ENCODE results near the gene SEZ6L2. TPM values are rescaled to one million over a fixed set of nuclear protein-coding genes. Genes with fewer than 3 reads are reported as not detected.

SEZ6L2 gene
- total RNA-seq (2022; extraction: Qiagen RNA extraction) = 16.9 to 23.4 TPM (median 21.0 TPM) in 5 replicates

DNA sequence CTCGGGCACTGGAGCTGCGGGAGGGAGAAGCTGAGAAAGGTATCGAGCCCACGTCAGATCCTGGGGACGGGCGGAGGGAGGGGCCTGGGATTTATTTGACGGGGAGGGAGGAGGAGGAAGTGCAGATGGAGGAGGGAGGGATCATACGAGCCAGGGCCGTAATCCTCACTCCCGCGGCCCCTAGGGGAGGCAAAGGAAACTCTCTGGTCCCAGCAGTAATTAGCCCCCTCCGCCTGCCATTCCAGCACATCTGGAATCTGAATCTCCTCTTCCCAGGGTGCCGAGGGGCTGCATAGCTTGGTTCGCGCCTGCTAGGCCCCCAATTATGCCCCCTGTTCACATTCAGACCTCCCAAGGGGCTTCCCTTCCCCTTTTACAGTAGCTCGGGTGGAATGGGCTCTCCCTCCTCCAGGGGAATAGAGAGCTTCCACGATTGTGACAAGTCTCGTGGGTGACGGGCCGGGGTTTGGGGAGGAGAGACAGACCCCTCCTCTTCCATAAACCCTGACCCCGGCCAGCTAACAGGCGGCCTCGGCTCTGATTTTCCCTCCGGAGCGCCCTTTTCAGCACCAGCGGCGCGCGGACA, at the start of gene SEZ6L2:
Gene SEZ6L2 (minus strand): TSS at position 35 of the 586 bp plus-strand sequence. CDS start 531 bp downstream, outside the sequence.

DNA sequence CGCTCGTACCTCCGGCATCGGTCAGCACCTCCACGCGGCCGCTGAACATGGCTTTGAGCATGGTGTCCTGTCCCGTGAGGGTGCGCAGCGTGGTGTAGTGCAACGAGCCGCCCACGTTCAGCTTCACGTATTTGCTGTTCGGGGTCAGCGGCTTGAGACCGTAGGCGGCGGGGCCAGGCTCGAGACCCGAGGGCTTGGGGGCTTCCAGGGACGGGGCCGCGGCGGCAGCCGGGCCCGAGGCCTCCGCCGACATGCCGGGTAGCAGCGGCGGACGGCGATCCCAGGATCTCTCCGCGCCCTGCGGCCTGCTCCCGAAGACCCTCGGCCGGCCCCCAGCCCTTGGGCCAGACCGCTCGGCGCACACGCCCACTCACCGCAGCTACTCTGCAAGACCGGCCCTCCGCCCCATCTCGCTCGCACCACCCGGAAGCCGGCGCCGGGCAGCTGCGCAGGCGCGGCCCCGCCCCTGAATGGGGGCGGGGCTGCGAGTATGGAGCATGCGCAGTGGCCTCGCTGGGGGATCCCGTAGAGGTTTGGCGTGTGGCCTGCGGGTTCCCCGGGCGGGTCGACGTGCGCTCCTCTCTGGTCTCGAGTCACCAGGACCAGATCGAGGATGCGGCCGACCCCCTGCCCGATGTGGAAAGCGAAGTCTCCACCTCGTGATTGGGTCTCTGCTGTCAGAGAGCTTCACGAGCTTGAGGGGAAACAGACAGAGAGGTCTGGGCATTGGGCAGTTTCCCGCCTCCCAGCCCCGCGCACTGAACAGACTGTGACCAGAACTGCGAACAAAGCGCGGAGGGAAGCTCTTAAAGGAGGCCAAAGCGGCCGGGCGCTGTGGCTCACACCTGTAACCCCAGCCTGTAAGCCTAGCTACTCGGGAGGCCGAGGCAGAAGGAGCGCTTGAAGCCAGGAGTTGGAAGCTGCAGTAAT, 26.7 kb upstream of the SEZ6L2 start, which contains the start of gene KCTD13:
Gene KCTD13 (minus strand): TSS at position 446 of the 930 bp plus-strand sequence. CDS start 193 bp downstream, at position 253.

DNA sequence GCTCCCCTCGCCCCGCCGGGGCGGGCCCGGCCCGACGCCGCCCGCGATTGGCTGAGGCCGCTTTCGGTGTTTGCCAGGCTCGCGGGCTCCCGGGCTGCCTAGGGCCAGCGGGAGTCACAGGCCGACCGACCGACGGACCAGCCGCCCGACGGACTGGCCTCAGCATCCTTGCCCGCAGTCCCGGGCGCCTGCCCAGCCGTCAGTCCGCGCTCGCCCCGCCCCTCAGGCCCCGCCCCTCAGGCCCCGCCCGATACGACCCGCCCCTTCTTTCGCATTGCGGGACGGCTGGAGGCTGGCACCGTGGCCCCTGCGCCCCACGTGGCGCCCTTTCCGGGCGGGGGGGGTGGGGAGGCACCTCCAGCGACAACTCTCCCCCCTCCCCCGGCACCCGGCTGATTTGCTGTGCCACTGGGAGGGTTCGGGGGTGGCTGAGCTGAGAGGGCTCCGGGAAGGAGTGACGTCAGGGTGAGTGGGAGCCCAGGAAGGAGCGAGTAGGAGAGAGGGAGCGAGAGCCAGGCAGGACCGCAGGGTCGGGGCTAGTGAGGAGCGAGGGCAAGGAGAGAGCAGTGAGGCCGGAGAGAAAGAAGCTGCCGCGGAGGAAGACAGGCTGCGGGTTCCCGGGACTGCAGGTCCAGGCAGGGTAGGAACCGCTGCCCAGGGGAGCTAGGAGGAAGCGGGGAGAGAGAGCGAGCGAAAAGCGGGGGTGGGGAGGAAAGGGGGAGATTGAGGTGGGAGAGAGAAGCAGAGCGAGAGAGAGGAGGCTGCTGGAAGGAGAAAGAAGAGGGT, 945 bp upstream of the SEZ6L2 start, which contains the start of gene ASPHD1:
Gene ASPHD1 (plus strand): TSS at position 387 of the 786 bp plus-strand sequence. CDS start 484 bp downstream, outside the sequence.

DNA sequence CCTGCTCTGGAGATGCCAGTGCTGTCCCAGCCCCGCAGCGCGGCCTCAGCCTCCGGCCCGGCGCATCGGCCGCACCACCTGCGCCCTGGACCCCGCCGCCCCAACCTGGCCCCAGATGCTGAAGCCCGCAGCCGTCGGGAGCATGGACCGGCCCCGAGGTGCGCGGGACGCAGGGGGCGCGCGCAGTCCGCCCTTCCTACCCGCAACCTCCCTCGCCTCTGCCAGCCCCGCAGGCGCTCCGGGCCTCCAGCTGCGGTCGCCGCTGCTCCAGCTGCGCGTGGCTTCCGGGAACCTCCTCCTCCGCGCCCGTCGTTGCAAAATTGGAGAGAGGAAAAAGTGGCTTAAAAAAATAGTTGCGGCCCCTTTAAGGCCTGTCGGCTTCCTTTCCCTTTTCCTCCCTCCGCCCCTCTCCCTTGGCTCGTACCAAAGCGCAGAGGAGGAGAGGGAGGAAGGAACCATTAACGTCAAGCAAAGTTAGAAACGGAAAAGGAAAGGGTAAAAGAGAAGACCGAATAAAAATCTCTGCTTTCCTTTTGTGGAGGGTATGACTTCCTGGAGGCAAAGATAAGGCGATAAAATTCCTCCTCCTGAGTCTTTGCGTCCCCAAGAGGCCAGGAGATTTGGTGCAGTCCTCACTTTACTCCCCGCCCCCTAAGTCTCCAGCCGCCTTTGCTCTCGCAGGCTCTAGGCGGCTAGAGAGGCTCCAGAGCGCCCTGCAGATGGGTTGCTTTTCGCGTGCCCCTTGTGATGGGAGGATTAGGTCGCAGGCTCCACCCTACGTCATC, 36.3 kb downstream of the SEZ6L2 start, which contains the start of gene CDIPT:
Gene CDIPT (minus strand): TSS at position 343 of the 785 bp plus-strand sequence. CDS start 369 bp downstream, outside the sequence.

Other genes starting within 250 kb of the SEZ6L2 start
- gene SPN, start 236.3 kb downstream of the SEZ6L2 start, total RNA-seq (2022; extraction: Qiagen RNA extraction) = not detected in 5 replicates
- 0.59 to 1.2 TPM (median 0.70 TPM) in 5 replicates for gene QPRT, start 220.4 kb downstream of the SEZ6L2 start, total RNA-seq (2022; extraction: Qiagen RNA extraction)
- not detected in 5 replicates for gene C16orf54, start 153.6 kb downstream of the SEZ6L2 start, total RNA-seq (2022; extraction: Qiagen RNA extraction)
- not detected in 5 replicates for gene ZG16, start 121.3 kb downstream of the SEZ6L2 start, total RNA-seq (2022; extraction: Qiagen RNA extraction)
- gene KIF22, start 108.8 kb downstream of the SEZ6L2 start, total RNA-seq (2022; extraction: Qiagen RNA extraction) = 79.8 to 94.5 TPM (median 88.2 TPM) in 5 replicates
- 147 to 170 TPM (median 158 TPM) in 5 replicates for gene MAZ, start 93.0 kb downstream of the SEZ6L2 start, total RNA-seq (2022; extraction: Qiagen RNA extraction)
- 0.27 to 0.38 TPM (median 0.32 TPM) in 5 replicates for gene PRRT2, start 87.4 kb downstream of the SEZ6L2 start, total RNA-seq (2022; extraction: Qiagen RNA extraction)
- 38.1 to 43.0 TPM (median 41.2 TPM) in 5 replicates for gene PAGR1, start 83.4 kb downstream of the SEZ6L2 start, total RNA-seq (2022; extraction: Qiagen RNA extraction)
- gene MVP, start 79.1 kb downstream of the SEZ6L2 start, total RNA-seq (2022; extraction: Qiagen RNA extraction) = 125 to 150 TPM (median 142 TPM) in 5 replicates
- 61.3 to 95.2 TPM (median 91.3 TPM) in 5 replicates for gene CDIPT, start 36.3 kb downstream of the SEZ6L2 start, total RNA-seq (2022; extraction: Qiagen RNA extraction)
- gene ASPHD1, start 938 bp upstream of the SEZ6L2 start, total RNA-seq (2022; extraction: Qiagen RNA extraction) = 14.6 to 28.2 TPM (median 22.7 TPM) in 5 replicates
- gene KCTD13, start 26.7 kb upstream of the SEZ6L2 start, total RNA-seq (2022; extraction: Qiagen RNA extraction) = 10.2 to 16.4 TPM (median 14.5 TPM) in 5 replicates
- gene TMEM219, start 62.5 kb upstream of the SEZ6L2 start, total RNA-seq (2022; extraction: Qiagen RNA extraction) = 82.6 to 101 TPM (median 99.1 TPM) in 5 replicates
- 25.2 to 31.2 TPM (median 30.1 TPM) in 5 replicates for gene TAOK2, start 74.3 kb upstream of the SEZ6L2 start, total RNA-seq (2022; extraction: Qiagen RNA extraction)
- gene HIRIP3, start 96.1 kb upstream of the SEZ6L2 start, total RNA-seq (2022; extraction: Qiagen RNA extraction) = 14.6 to 18.0 TPM (median 15.5 TPM) in 5 replicates
- 99.1 to 113 TPM (median 102 TPM) in 5 replicates for gene INO80E, start 96.7 kb upstream of the SEZ6L2 start, total RNA-seq (2022; extraction: Qiagen RNA extraction)
- gene DOC2A, start 111.5 kb upstream of the SEZ6L2 start, total RNA-seq (2022; extraction: Qiagen RNA extraction) = 1.3 to 1.9 TPM (median 1.8 TPM) in 5 replicates
- gene C16orf92, start 123.6 kb upstream of the SEZ6L2 start, total RNA-seq (2022; extraction: Qiagen RNA extraction) = not detected in 5 replicates
- 0.22 to 0.39 TPM (median 0.26 TPM) in 5 replicates for gene TLCD3B, start 131.7 kb upstream of the SEZ6L2 start, total RNA-seq (2022; extraction: Qiagen RNA extraction)
- gene ALDOA, start 166.2 kb upstream of the SEZ6L2 start, total RNA-seq (2022; extraction: Qiagen RNA extraction) = 1,572 to 1,866 TPM (median 1,761 TPM) in 5 replicates
- 135 to 153 TPM (median 146 TPM) in 5 replicates for gene PPP4C, start 176.4 kb upstream of the SEZ6L2 start, total RNA-seq (2022; extraction: Qiagen RNA extraction)
- 0.14 to 0.31 TPM (median 0.30 TPM) in 5 replicates for gene TBX6, start 192.4 kb upstream of the SEZ6L2 start, total RNA-seq (2022; extraction: Qiagen RNA extraction)
- gene YPEL3, start 196.7 kb upstream of the SEZ6L2 start, total RNA-seq (2022; extraction: Qiagen RNA extraction) = 4.3 to 9.4 TPM (median 8.6 TPM) in 5 replicates
- 0.61 to 1.6 TPM (median 1.0 TPM) in 5 replicates for gene GDPD3, start 214.0 kb upstream of the SEZ6L2 start, total RNA-seq (2022; extraction: Qiagen RNA extraction)
- 30.6 to 36.7 TPM (median 34.4 TPM) in 5 replicates for gene MAPK3, start 223.7 kb upstream of the SEZ6L2 start, total RNA-seq (2022; extraction: Qiagen RNA extraction)